A549 (cell line): ENCODE results near the gene DCXR. TPM values are rescaled to one million over a fixed set of nuclear protein-coding genes. Genes with fewer than 3 reads are reported as not detected.

Experiments
- ATAC-seq, 2 experiments: fragments of 200-7000 bp in 1 of 2; fragments of >200 bp in 1 of 2; cut with Nextera tagmentation in 1 of 2; cut with Tn5 transposase in 1 of 2; 3 replicates each; pipeline versions ENCODE4 v1.8.0 to v1.9.1; 2018 to 2020; ENCODE audit warnings: mild to moderate bottlenecking in 1 of 2, moderate library complexity in 1 of 2
- CTCF ChIA-PET: fragments of 300-600 bp; sonication (Branson Sonifier 250); formaldehyde crosslinking; extraction: SDS; loops from one replicate; lab custom pipeline; 2021; ENCODE audit warnings: antibody characterized with exemption, inconsistent platforms; lab: Yijun Ruan, JAX
- POLR2A ChIA-PET: fragments of 350-600 bp; formaldehyde crosslinking; extraction: SDS; loops from one replicate; lab custom pipeline; 2021; ENCODE audit warnings: antibody characterized with exemption, inconsistent platforms; lab: Yijun Ruan, JAX
- DNase-seq, 2 experiments: peaks; one replicate each; pipeline versions ENCODE4 v3.0.0 to v3.0.0-alpha.2; 2011 to 2016; ENCODE audit warnings: low read depth in 1 of 2, low spot score in 1 of 2
- FAIRE-seq: peaks from 2 replicates; lab custom pipeline; 2011; peaks lifted over from hg19 to GRCh38; lab: Jason Lieb, UNC
- H3K27ac ChIP-seq, 2 experiments: fragments of >200 bp; sonication (Bioruptor Twin); formaldehyde crosslinking; 3 replicates each; pipeline ENCODE4 v1.5.1; 2016 to 2017
- H3K4me1 ChIP-seq: fragments of >200 bp; sonication (Bioruptor Twin); formaldehyde crosslinking; 3 replicates; pipeline ENCODE4 v1.6.1; 2016
- H3K4me2 ChIP-seq: fragments of >200 bp; sonication (Bioruptor Twin); formaldehyde crosslinking; 3 replicates; pipeline ENCODE4 v1.6.1; 2016
- H3K4me3 ChIP-seq: fragments of >200 bp; sonication (Bioruptor Twin); formaldehyde crosslinking; 3 replicates; pipeline ENCODE4 v1.5.1; 2016
- H3K9me3 ChIP-seq: fragments of >200 bp; sonication (Bioruptor Twin); formaldehyde crosslinking; 3 replicates; pipeline ENCODE4 v1.6.1; 2016
- ATOH8 ChIP-seq: fragments of 250-450 bp; sonication (Bioruptor Pico); IDR thresholded peaks from 2 replicates; pipeline ENCODE4 v1.5.0; 2020; ENCODE audit warnings: low read depth, mild to moderate bottlenecking, moderate library complexity
- BHLHE40 ChIP-seq: IDR thresholded peaks from 2 replicates; pipeline ENCODE4 v1.6.1; 2012; ENCODE audit warnings: low read depth, low read length, inconsistent platforms
- CBX8 ChIP-seq: fragments of 200-600 bp; sonication (generic); IDR thresholded peaks from 2 replicates; pipeline ENCODE4 v1.6.1; 2016
- CHD2 ChIP-seq: fragments of 150-350 bp; IDR thresholded peaks from 2 replicates; pipeline ENCODE4 v1.6.1; 2014; ENCODE audit warnings: low read length; ENCODE audit not compliant: partially characterized antibody
- EHMT2 ChIP-seq: fragments of 200-600 bp; sonication (generic); IDR thresholded peaks from 2 replicates; pipeline ENCODE4 v1.6.1; 2016; ENCODE audit warnings: antibody characterized with exemption, low read depth, mild to moderate bottlenecking, moderate library complexity
- GATA3 ChIP-seq: IDR thresholded peaks from 2 replicates; pipeline ENCODE4 v1.6.1; 2012; ENCODE audit warnings: borderline replicate concordance
- HDAC2 ChIP-seq: fragments of 200-600 bp; sonication (generic); IDR thresholded peaks from 2 replicates; pipeline ENCODE4 v1.6.1; 2016
- HES2 ChIP-seq: fragments of >200 bp; sonication (Bioruptor Twin); formaldehyde crosslinking; IDR thresholded peaks from 2 replicates; pipeline ENCODE4 v1.6.1; 2016
- HMGXB4 ChIP-seq: fragments of 250-450 bp; sonication (Bioruptor Pico); IDR thresholded peaks from 2 replicates; pipeline ENCODE4 v1.5.0; 2021; ENCODE audit warnings: mild to moderate bottlenecking, moderate library complexity, borderline replicate concordance
- HOXB5 ChIP-seq: fragments of 250-450 bp; sonication (Bioruptor Pico); IDR thresholded peaks from 2 replicates; pipeline ENCODE4 v1.5.0; 2020; ENCODE audit warnings: mild to moderate bottlenecking, moderate library complexity
- JUN ChIP-seq, 2 experiments: fragments of >200 bp; sonication (Bioruptor Twin); formaldehyde crosslinking; IDR thresholded peaks; 2 replicates in 1 of 2; 3 replicates in 1 of 2; pipeline ENCODE4 v1.6.1; 2016 to 2017
- MAZ ChIP-seq: fragments of 150-350 bp; IDR thresholded peaks from 2 replicates; pipeline ENCODE4 v1.6.1; 2014; ENCODE audit warnings: antibody characterized with exemption, low read depth, low read length, borderline replicate concordance
- MYC ChIP-seq: IDR thresholded peaks from 2 replicates; pipeline ENCODE4 v1.6.1; 2012; ENCODE audit warnings: mild to moderate bottlenecking, inconsistent platforms, low read length, improper control_type of control experiment, borderline replicate concordance
- NFE2L2 ChIP-seq: fragments of 150-350 bp; conservative IDR thresholded peaks from 2 replicates; pipeline ENCODE4 v1.6.1; 2014; ENCODE audit warnings: low read length
- NR3C1 ChIP-seq: fragments of >200 bp; sonication (Bioruptor Twin); formaldehyde crosslinking; IDR thresholded peaks from 3 replicates; pipeline ENCODE4 v1.6.1; 2017
- PHF8 ChIP-seq: fragments of 200-600 bp; sonication (generic); IDR thresholded peaks from 2 replicates; pipeline ENCODE4 v1.6.1; 2016; ENCODE audit warnings: low read depth, mild to moderate bottlenecking, antibody characterized with exemption, moderate library complexity, borderline replicate concordance
- POLR2A ChIP-seq: IDR thresholded peaks from 2 replicates; pipeline ENCODE4 v1.6.1; 2012; ENCODE audit warnings: mild to moderate bottlenecking, low read length
- RAD21 ChIP-seq, 2 experiments: fragments of >200 bp in 1 of 2; sonication (Bioruptor Twin) in 1 of 2; formaldehyde crosslinking in 1 of 2; IDR thresholded peaks in 1 of 2; conservative IDR thresholded peaks in 1 of 2; 2 replicates in 1 of 2; 3 replicates in 1 of 2; pipeline ENCODE4 v1.6.1; 2012 to 2018; ENCODE audit warnings: inconsistent platforms in 1 of 2
- REST ChIP-seq: fragments of 200-600 bp; sonication (generic); IDR thresholded peaks from 2 replicates; pipeline ENCODE4 v1.6.1; 2016; ENCODE audit warnings: antibody characterized with exemption, mild to moderate bottlenecking, moderate library complexity
- RNF2 ChIP-seq: fragments of 200-600 bp; sonication (generic); IDR thresholded peaks from 2 replicates; pipeline ENCODE4 v1.6.1; 2016; ENCODE audit warnings: low read depth, mild to moderate bottlenecking, antibody characterized with exemption, moderate library complexity, borderline replicate concordance
- SREBF2 ChIP-seq: fragments of 450-650 bp; IDR thresholded peaks from 2 replicates; pipeline ENCODE4 v1.6.1; 2014; ENCODE audit warnings: mild to moderate bottlenecking, moderate library complexity
- TFCP2L1 ChIP-seq: fragments of 250-450 bp; sonication (Bioruptor Pico); IDR thresholded peaks from 2 replicates; pipeline ENCODE4 v1.5.0; 2021; ENCODE audit warnings: mild to moderate bottlenecking
- TP53 ChIP-seq: fragments of 250-450 bp; sonication (Bioruptor Pico); IDR thresholded peaks from 2 replicates; pipeline ENCODE4 v1.5.0; 2021; ENCODE audit warnings: mild to moderate bottlenecking, moderate library complexity
- ZSCAN20 ChIP-seq: fragments of 250-450 bp; sonication (Bioruptor Pico); IDR thresholded peaks from 2 replicates; pipeline ENCODE4 v1.8.0; 2022; ENCODE audit warnings: mild to moderate bottlenecking, moderate library complexity
- WGBS: methylation state at CpG from one replicate; pipeline ENCODE4 v1.1.6; 2017; ENCODE audit errors: missing lambda C conversion rate; 5-methylcytosine and 5-hydroxymethylcytosine counted together
- polyA plus RNA-seq, 4 experiments: library from polyadenylated mRNA; depleted of rRNA in 3 of 4; stranded (reverse); fragments of >200 nt; fragmentation: RNase III in 1 of 4; extraction: RNeasy Plus Mini Kit Qiagen cat#74134 plus additional on column Dnase treatment in 1 of 4; gene quantifications; 2 replicates in 3 of 4; 3 replicates in 1 of 4; pipeline ENCODE4 v1.2.3, GENCODE V29; 2011 to 2017
- TF ChIP-seq, protein P1 (sequence below): fragments of >200 bp; sonication (Bioruptor Twin); formaldehyde crosslinking; IDR thresholded peaks from 3 replicates; pipeline ENCODE4 v1.6.1; 2016

Gene DCXR
- polyA plus RNA-seq, 2 of the 4 experiments (the other 2 are of a cell fraction) = 39.3 to 70.7 TPM

DNA sequence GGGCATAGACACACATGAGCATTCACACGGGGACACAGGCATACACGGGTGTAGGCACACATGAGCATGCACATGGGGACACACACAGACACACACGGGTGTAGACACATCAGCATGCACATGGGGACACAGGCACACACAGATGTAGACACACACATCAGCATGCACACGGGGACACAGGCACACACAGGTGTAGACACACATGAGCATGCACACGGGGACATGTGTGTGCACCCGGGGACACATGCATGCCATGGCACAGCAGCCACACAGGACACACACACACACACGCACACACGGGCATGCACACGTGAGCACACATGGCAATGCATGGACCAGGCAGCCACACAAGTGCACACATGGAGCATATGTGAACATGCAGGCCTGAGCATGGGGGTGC lies 5.2 kb upstream of the DCXR start:
- H3K9me3 ChIP-seq = no peaks in the 10 kb centered on the region
- H3K4me1 ChIP-seq = 0 out of 3 replicates have a peak, but pooled peaks cover 3% of the 10 kb centered on the region
- DNase-seq (no peak), FAIRE-seq (no peak), ATAC-seq (0 out of 6 replicates have a peak, but pooled peaks of 1 of the 2 experiments have one; percentile 7)
- no peak overlapping the region for H3K4me2 ChIP-seq
- H3K27ac ChIP-seq = no peak overlapping the region
- CTCF ChIA-PET = interaction anchor here (0.6 to 5.2 kb wide), 6 partner anchors 12 to 1018 kb away, joined by 3 to 32 read pairs (median 3); partner anchors contain the start of gene RAC3
- no peak overlapping the region for H3K4me3 ChIP-seq
- POLR2A ChIA-PET = interaction anchor here (0.6 to 1.1 kb wide), 2 partner anchors 56 to 72 kb away, joined by 3 to 4 read pairs; partner anchors contain the start of gene FASN
- TF ChIP-seq REST (no peak), NFE2L2 (no peak), CBX8 (no peak), RAD21 (conservative IDR thresholded peaks at IDR 0.05 in 1 of 2, IDR thresholded peaks at IDR 0.05 in 1 of 2) (no peak), JUN (IDR thresholded peaks at IDR 0.05) (no peak), HMGXB4 (CRISPR knock-in tag) (no peak), RNF2 (no peak), BHLHE40 (no peak), MAZ (no peak), EHMT2 (no peak), HOXB5 (CRISPR knock-in tag) (no peak), SREBF2 (no peak), ATOH8 (no peak), MYC (no peak), NR3C1 (no peak), CHD2 (no peak)
- TF ChIP-seq, protein P1, sequence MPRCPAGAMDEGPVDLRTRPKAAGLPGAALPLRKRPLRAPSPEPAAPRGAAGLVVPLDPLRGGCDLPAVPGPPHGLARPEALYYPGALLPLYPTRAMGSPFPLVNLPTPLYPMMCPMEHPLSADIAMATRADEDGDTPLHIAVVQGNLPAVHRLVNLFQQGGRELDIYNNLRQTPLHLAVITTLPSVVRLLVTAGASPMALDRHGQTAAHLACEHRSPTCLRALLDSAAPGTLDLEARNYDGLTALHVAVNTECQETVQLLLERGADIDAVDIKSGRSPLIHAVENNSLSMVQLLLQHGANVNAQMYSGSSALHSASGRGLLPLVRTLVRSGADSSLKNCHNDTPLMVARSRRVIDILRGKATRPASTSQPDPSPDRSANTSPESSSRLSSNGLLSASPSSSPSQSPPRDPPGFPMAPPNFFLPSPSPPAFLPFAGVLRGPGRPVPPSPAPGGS = no peak
- 39% methylated on average over 6 of the region's 9 CpGs for WGBS

DNA sequence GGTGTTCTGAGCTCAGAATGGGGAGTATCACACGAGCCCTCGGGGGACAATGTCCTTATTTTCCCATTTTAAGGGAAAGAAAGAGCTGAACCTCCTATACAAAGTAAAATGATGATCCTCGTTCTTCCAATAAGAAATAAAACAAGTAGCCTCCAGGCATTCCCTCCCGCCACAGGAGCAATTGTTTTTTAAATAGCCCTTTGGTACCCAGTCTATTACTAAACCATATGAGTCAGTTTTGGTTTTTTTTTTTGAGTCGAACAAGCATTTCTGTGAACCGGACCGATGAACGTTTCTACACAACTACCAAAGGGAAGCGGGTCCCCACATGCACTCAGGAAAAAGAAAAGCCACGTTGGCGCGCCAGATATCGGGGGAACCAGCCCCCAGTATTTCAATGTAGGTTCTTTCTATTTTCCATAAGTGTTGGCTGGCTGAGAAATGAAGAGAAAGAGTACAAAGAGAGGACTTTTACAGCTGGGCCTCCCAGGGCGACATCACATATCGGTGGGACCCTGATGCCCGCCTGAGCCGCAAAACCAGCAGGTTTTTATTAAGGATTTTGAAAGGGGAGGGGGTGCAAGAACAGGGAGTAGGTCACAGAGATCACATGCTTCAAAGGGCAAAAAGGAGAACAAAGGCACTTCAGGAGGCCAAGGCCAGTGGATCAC lies 3.8 kb upstream of the DCXR start:
- Histone ChIP-seq H3K4me2 (no peak overlapping the region), H3K27ac (no peak overlapping the region), H3K4me1 (peaks cover 8% of the 10 kb centered on the region; the same call in 2 of the 3 replicates)
- no peak for DNase-seq
- FAIRE-seq = no peak
- CTCF ChIA-PET = interaction anchor here (0.6 to 5.2 kb wide), 7 partner anchors 8 to 165 kb away, joined by 3 to 59 read pairs (median 5); partner anchors contain the start of gene RAC3
- ATAC-seq = no peak
- TF ChIP-seq MYC = no peak
- TF ChIP-seq TP53 = no peak
- TF ChIP-seq TFCP2L1 (CRISPR knock-in tag) = no peak
- no peak for TF ChIP-seq HES2
- TF ChIP-seq SREBF2 = no peak
- TF ChIP-seq ZSCAN20 = no peak
- no peak for TF ChIP-seq PHF8
- TF ChIP-seq CHD2 = no peak
- TF ChIP-seq GATA3 = no peak
- no peak for TF ChIP-seq HDAC2
- TF ChIP-seq POLR2A = no peak
- TF ChIP-seq, all 56 proteins: peak for 0
- POLR2A ChIA-PET = no interaction called here
- no peaks in the 10 kb centered on the region for H3K9me3 ChIP-seq
- H3K4me3 ChIP-seq = no peak overlapping the region
- 76% methylated on average over 17 of the region's 17 CpGs for WGBS
